GM21825 (cell line): Measurements from ENCODE around the gene PRKAR1B.
"Not testable (repeated sequence)": the region's sequence is repeated elsewhere in the genome, so short reads cannot be mapped to it uniquely, and the experiment has no call there.

Source experiments
- ATAC-seq: cut with Tn5 transposase; IDR thresholded peaks from one replicate; pipeline ENCODE4 v1.9.1; 2021; ENCODE audit warnings: mild to moderate bottlenecking, moderate library complexity; ENCODE audit not compliant: unreplicated experiment

The PRKAR1B gene

DNA sequence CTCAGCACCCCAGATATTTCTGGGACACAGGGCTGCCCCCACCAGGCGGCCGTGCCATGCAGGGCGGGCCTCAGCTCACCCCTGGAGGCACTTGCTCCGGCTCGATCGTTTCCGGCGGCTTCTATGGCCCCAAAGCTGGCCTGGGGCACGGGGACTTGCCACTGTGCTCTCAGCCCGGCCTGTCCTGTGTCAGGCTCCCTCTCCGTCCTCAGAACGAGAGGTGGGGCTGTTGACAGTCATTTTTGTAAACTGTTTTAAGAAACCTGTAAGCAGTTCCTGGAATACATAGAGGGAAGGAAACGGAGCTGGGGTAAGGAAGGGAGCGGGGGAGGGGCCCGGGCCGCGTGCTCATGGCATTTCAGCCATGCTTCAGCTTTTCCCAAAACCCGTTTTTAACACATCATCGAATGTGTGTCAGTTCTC lies 30.7 kb upstream of the PRKAR1B start:
- ATAC-seq: no peak

DNA sequence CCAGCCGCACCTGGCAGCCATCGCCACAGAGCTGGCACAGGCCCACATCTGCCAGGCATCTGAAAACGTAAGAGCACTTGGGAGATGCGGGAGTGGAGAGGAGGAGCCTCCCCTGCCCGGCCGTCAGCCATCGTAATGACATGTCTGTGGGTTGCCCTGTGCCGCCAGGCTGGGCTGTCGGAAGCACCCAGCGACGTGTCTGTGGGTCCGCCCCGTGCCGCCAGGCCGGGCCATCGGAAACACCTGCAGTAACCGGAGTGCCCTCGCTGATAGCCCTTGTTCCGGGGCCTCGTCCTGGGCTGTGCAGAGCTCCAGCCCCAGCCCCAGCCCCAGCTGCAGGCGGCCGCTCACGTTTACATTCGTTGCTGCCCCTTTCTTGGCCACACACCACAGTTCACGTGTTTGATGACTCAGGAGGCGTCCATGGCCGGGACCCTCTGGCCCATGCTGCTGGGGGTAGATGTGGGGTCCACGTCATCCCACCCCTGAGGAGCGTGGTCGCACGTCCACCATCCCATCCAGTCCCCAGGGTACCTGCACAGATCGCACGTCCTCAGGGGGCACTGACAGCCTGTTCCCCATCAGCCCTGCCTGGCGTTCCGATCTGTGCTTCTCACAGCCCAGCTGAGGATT lies 30.0 kb upstream of the PRKAR1B start:
- ATAC-seq: no peak

DNA sequence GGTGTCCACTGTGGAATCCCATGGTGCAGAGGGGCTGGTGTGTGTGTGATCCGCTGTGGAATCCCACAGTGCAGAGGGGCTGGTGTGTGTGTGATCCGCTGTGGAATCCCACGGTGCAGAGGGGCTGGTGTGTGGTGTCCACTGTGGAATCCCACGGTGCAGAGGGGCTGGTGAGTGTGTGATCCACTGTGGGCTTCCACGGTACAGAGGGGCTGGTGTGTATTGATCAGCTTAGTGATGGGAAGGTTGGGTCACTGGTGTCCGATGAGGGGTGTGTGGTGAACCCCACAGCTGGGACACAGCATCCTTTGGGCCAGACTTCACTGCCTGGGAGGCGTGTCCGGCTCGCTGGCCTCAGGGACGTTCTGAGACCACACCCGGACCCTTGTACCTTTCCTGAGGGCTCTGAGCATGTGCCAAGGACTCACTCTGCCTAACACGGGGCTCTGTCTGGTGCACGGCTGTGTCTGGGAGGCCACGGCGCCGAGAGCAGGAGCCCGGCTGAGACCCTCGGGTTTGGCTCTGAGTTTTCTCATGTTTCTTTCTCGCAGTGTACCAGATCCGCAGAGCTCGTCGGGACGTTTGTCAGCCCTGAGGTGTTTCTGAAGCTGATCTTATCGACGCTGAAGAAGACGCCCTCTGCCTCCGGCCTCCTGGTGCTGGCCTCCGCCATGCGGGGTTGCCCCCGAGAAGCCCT lies 29.3 kb upstream of the PRKAR1B start:
- ATAC-seq: no peak

DNA sequence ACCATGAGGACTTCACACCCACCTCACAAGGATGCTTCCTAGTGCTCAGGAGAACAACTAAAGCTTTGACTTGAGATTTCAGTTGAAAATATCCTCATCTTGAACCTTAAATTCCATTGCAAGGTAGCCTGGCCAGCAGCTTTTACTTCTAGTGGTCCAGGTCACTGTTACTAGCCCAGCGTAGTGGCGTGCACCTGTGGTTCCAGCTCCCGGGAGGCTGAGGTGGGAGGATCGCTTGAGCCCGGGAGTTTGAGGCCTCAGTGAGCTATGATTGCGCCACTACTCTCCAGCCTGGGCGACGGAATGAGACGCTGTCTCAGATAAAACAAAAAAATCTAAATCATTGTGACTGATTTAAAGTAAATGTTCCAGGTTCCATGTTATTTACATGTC lies 28.3 kb upstream of the PRKAR1B start:
- no peak for ATAC-seq

DNA sequence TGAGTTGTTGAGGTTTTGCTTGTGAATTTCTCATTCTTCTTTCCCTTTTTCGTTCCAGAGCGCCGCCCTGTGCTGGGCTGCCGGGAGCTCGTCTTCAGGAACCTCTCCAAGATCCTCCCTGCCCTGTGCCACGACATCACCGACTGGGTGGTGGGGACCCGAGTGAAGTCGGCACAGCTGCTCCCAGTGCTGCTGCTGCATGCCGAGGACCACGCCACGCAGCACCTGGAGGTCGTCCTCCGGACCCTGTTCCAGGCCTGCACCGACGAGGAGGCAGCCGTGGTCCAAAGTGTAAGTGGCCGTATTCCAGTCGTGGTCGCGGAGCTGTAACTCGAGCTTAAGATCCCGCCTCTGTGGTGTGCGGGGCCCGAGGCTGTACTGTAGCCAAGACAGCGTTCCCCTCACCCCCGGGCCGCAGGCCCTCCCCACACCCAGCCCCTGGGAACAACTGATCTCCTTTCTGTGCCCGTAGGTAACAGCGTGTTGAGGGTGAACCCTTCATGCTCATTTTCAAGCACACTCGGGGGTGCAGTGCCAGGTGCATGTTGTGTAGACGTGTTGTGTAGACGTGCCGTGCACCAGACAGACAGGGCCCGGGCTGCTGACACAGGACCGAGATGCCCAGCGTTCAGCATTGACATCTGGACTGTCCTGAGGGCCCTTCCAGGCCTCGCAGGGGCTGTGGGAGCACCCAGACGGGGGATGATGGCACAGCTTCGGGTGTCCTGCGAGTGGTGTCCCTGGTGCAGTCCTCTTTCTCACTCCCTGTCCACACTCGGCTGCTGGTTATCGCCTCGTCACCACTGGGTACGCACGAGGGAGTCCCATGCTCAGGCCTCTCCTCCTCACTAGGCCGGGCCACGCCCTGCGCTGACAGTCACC lies 27.7 kb upstream of the PRKAR1B start:
- no peak for ATAC-seq

DNA sequence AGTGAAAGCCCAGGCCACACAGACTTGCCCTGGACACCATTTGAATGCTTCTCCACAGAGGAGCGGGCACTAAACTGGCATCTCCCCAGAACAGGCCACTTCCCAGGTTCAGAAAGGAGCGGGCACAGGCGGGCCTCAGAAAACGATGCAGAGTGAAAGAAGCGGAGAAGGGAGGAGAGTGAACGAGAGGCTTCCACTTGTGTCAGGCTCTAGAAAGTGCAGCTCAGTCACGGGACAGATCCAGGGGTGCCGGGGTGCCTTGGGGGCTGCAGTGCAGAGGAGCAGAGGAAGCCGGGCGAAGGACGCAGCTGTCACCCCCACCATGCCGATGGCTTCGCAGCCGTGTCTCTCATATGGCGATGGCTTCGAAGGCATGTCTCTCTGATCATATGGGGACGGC lies 26.1 kb upstream of the PRKAR1B start:
- no peak for ATAC-seq

DNA sequence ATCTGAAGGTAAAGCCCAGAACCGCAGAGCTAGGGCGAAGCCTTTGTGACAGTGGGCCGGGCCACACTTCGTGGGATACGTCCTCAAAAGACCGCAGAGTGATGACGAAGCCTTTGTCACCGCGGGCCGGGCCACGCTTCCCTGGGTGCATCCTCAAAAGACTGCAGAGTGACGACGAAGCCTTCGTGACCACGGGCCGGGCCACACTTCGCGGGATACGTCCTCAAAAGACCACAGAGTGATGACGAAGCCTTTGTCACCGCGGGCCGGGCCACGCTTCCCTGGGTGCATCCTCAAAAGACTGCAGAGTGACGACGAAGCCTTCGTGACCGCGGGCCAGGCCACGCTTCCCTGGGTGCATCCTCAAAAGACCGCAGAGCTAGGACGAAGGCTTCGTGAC lies 25.2 kb upstream of the PRKAR1B start:
- not testable (repeated sequence) for ATAC-seq

DNA sequence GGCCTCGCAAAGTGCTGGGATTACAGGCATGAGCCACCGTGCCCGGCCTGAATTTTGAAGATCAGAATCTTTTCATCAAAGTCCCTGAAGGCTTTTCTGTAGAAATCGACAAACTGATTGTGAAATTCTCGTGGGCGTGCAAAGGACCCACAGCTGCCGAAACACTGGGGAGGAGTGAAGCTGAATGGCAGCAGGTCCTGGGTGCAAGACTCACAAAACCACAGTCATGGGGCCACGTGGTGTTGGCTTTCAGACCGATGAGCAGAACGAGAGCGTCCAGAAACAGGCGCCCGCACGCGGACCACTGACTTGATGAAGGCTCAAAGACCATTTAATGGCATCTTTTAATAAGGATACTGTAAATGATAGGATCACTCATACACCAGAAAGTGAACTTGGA lies 24.7 kb upstream of the PRKAR1B start:
- ATAC-seq: no peak

DNA sequence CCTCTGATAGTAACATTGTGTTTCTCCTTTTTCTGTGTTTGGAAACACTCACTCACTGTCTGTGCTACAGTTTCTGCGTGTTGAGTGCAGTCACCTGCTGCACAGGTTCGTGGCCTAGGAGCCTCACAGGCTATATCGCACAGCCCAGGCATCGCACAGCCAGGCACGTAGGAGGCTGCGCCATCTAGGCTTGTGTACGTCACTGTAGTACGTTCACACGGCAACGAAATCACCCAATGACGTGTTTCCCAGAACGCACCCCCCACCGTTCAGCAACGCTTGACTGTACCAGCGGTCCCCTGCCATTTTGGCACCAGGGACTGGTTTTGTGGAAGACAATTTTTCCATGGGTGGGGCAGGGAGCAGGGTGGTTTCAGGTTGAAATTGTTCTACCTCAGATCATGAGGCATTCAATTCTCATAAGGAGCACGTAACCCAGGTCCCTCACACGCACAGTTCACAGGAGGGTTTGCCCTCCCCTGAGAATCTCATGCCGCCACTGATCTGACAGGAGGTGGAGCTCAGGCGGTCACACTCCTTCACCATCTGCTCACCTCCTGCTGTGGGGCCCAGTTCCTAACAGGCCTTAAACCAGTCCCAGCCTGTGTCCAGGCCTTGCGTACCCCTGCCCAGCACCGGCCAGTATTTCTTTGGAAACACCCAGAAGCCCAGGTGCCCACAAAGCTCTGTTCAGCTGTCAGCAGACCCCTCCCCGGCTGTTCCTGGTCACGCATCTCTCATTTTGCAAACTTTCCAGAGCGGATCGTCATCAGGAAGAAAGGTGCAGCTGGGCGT lies 23.2 kb upstream of the PRKAR1B start:
- no peak for ATAC-seq

DNA sequence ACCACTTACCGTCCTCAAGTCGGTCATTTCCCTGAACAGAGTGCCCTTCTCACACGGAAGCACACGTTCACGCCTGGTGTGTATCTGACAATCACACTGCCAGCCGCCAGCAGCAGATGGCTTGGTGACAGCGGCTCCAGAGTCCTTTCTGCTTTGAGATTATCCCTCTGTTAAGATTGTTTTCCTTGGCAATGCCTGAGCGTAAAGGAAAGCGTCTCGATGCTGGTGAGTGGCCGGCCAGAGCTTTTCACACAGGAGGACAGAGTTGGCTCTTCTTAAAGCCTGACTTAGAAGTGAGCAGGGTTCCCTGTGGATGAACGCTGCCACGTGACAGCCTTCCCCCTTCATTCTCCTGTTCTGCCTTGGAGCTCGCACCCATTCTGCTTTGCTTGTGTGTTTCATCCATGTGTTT lies 22.1 kb upstream of the PRKAR1B start:
- no peak for ATAC-seq

DNA sequence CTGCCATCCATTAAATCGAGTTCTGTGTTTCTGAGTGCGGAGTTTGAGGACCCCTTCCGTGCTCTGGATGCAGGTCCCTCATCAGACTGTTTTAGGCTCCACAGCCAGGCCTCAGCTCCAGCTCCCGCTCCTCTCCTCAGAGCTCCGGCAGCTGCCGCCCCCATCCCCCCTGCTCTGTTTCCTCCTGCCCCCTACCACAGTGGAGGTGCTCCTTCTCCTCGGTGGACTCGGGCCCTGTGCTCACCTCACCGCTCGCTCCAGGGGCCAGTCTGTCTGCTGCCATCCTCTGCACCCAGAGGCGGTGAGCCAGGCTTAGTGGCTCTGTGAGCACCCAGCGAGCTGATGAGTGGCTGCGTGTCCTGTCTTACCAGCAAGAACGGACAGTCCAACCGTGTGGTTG lies 21.4 kb upstream of the PRKAR1B start:
- ATAC-seq: no peak

DNA sequence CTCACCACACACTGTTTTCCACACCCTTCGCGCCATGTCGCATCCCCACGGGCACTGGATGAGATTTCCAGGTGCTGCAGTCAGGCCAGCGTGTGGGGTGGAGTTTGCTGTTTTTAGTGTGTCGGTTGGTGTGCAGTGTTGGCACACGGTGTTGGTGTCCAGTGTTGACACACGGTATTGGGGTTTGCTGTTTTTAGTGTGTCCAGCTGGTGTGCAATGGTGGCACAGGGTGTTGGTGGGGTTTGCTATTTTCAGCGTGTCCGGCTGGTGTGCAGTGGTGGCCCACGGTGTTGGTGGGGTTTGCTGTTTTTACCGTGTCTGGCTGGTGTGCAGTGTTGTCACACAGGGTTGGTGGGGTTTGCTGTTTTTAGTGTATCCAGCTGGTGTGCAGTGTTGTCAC lies 20.1 kb upstream of the PRKAR1B start:
- ATAC-seq: no peak

DNA sequence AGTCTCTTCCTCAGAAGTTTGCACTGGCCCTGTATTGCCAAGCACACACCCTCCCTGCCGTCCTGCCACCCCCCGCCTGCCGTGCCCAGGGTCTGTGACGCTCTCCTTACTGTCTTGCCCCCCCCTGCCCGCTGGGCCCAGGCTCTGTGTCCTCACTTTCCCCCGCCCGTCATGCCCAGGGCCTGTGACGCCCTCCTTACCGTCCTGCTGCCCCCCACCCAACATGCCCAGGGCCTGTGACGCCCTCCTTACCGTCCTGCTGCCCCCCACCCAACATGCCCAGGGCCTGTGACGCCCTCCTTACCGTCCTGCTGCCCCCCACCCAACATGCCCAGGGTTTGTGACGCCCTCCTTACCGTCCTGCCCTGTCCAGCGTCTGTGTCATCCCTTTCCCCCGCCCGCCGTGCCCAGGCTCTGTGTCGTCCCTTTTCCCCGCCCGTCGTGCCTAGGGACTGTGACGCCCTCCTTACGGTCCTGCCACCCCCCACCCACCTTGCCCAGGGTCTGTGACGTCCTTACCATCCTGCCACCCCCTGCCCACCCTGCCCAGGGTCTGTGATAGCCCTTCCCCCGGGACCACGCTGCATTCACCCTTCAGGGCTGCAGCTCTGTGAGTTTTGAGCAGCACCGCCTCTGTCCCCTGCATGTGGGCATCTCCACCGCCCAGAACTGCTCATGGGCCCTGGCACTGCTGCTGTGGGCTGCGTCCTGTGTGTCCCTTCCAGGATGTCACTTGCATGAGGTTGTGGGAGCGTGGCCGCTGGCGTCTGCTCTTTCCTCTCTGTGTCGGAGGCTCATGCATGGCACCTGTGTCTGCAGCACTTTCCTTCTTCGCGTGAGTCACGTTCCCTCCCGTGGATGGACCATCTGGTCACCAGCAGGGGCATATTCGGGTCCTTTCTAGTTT lies 19.3 kb upstream of the PRKAR1B start:
- ATAC-seq: no peak

DNA sequence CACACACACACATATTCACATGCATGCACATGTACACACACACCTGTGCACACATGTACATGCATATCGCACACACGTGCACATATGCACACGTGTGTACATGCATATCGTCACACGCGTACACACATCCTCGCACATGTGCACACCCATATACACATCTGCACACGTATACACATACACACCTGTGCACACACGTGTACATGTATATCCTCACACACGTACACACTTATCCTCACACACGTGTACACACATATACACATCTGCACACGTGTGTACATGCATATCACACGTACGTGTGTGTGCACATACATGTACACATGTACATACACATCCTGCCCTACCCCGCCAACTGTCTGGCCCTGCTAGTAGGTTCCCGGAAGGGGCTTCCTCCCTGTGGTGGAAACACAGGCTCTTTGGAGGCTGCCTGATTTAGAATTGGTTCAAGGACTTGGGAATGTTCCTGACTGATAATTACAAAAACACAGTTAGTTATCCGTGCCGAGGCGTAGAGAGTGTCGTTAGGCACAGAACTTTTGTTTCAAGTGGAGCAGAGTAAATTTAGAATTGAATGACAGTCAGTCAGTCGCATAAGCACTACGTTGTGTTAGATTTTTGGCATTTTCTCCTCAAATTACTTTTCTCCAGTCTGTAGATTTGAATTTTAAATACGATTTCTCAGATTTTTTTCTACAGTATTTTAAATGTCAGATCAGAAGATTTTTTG lies 18.5 kb upstream of the PRKAR1B start:
- no peak for ATAC-seq

DNA sequence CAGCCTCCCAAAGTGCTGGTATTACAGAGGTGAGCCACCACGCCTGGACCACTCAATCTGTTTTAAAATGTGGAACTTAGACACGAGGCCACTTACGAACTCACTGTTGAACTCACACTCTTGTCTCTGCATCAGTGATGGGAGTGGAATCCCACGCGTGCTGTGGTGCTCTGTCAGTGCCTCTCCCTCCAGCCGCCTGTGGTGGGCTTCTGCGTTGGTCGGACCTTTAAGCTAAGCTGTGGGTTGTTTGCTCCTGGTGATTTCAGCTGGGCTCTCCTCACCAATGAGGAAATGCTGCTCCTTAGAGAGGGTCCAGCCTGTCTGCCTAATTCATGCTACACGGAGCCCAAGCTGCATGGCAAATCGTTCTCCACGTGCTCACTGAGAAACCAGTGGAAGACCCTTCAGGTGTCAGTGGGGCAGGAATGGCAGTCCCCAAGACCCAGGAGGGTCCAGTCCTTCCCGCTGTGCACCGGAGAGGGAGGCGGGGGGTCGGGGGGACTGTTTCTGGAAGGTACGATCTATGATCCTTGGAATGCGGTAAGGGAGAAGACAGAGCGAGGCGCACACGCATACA lies 17.9 kb upstream of the PRKAR1B start:
- no peak for ATAC-seq

DNA sequence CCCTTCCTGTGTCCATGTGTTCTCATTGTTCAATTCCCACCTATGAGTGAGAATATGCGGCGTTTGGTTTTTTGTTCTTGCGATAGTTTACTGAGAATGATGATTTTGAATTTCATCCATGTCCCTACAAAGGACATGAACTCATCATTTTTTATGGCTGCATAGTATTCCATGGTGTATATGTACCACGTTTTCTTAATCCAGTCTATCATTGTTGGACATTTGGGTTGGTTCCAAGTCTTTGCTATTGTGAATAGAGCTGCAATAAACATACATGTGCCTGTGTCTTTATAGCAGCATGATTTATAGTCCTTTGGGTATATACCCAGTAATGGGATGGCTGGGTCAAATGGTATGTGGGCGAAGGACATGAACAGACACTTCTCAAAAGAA lies 17.0 kb upstream of the PRKAR1B start:
- not testable (repeated sequence) for ATAC-seq

DNA sequence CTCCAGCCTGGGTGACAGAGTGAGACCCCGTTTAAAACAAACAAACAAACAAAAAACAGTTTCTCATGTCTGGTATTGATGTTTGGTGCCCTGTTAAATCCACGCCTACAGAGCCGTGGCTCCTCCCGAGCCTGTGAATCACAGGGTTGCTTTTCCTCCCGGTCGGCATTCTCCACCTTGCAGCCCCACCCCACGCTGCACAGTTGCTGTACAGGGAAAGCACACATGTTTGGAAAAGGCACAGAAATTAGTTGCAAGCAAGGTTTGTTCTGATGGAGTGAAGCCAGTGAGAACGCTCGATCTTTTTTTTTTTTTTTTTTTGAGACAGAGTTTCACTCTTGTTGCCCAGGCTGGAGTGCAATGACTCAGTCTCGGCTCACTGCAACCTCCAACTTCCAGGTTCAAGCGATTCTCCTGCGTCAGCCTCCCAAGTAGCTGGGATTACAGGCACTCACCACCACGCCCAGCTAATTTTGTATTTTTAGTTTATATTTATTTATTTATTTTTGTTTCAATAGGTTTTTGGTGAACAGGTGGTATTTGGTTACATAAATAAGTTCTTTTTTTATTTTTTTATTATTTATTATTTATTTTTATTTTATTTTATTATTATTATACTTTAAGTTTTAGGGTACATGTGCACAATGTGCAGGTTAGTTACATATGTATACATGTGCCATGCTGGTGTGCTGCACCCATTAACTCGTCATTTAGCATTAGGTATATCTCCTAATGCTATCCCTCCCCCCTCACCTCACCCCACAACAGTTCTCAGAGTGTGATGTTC lies 16.5 kb upstream of the PRKAR1B start:
- ATAC-seq: not testable (repeated sequence)

DNA sequence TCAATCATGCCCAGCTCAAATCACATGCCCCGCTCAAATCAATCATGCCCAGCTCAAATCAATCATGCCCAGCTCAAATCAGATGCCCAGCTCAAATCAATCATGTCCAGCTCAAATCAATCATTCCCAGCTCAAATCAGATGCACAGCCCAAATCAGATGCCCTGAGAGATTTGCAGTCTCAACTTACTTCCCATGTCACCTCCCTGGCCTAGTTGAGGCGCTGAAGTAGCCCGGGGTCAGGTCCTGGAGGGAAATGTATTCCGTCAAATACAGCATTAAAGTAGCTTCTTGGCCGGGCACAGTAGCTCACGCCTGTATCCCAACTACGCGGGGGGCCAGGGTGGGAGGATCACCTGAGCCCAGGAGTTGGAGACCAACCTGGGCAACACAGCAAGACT lies 15.7 kb upstream of the PRKAR1B start:
- ATAC-seq: no peak
